Gastrocnemius medialis (tissue), 4 donors: ENCODE results near the gene SNTG2. TPM values are rescaled to one million over a fixed set of nuclear protein-coding genes. Genes with fewer than 3 reads are reported as not detected.
"Not testable (repeated sequence)": the region's sequence is repeated elsewhere in the genome, so short reads cannot be mapped to it uniquely, and the experiment has no call there.

Experiments
- ATAC-seq, 2 donors: fragments of 150-250 bp; one replicate each; pipeline ENCODE4 v1.9.1; 2016
- DNase-seq, 2 donors: peaks; one replicate each; pipeline ENCODE4 v3.0.0-alpha.2; 2019
- H3K27ac ChIP-seq, 4 donors: fragments of 200-600 bp; sonication (generic); 1 replicate in 1 of 4; 2 replicates in 3 of 4; pipeline ENCODE4 v1.5.1; 2016 to 2018; ENCODE audit warnings: mild to moderate bottlenecking in 2 of 4, moderate library complexity in 1 of 4
- H3K27me3 ChIP-seq, 3 donors: fragments of 200-600 bp; sonication (generic) in 2 of 3; 1 replicate in 1 of 3; 2 replicates in 2 of 3; pipeline versions ENCODE4 v1.5.1 to v1.6.0; 2016 to 2019; ENCODE audit warnings: mild to moderate bottlenecking in 1 of 3, moderate library complexity in 1 of 3
- H3K36me3 ChIP-seq, 2 donors: fragments of 200-600 bp; sonication (generic) in 1 of 2; one replicate each; pipeline ENCODE4 v1.5.1; 2017 to 2018
- H3K4me1 ChIP-seq, 2 donors: fragments of 200-600 bp; sonication (generic) in 1 of 2; one replicate each; pipeline ENCODE4 v1.5.1; 2016 to 2017; ENCODE audit warnings: mild to moderate bottlenecking in 2 of 2
- H3K4me3 ChIP-seq, 4 donors: fragments of 200-600 bp; sonication (generic) in 3 of 4; 1 replicate in 1 of 4; 2 replicates in 3 of 4; pipeline ENCODE4 v1.5.1; 2016 to 2019; ENCODE audit warnings: mild to moderate bottlenecking in 2 of 4
- H3K9me3 ChIP-seq, 3 donors: fragments of 200-600 bp; sonication (generic) in 2 of 3; 1 replicate in 1 of 3; 2 replicates in 2 of 3; pipeline ENCODE4 v1.5.1; 2016 to 2019
- CTCF ChIP-seq, 5 experiments: fragments of 450-650 bp in 3 of 5; fragments of 200-600 bp in 2 of 5; sonication (generic) in 2 of 5; IDR thresholded peaks in 4 of 5; conservative IDR thresholded peaks in 1 of 5; 1 replicate in 4 of 5; 2 replicates in 1 of 5; pipeline ENCODE4 v1.5.1; 2016 to 2019; ENCODE audit warnings: antibody characterized with exemption in 5 of 5, mild to moderate bottlenecking in 3 of 5, moderate library complexity in 3 of 5
- POLR2A ChIP-seq, 2 donors: fragments of 450-650 bp; IDR thresholded peaks; one replicate each; pipeline ENCODE4 v1.6.1; 2017; ENCODE audit warnings: antibody characterized with exemption in 2 of 2, mild to moderate bottlenecking in 2 of 2, moderate library complexity in 2 of 2
- in situ Hi-C, 4 donors: fragments of 200-750 bp; cut with MboI; loops; one replicate each; pipeline versions ENCODE4 v1.15.0 to v1.8.0; 2017; ENCODE audit warnings: low sequenced_read_pairs in 4 of 4
- intact Hi-C: fragments of 100-400 bp; cut with DNase I; formaldehyde crosslinking; loops from one replicate; pipeline ENCODE4 v1.15.1; 2023; ENCODE audit warnings: low total_unique reads
- total RNA-seq, 4 donors: library from RNA; depleted of rRNA; stranded (reverse); fragments of >200 nt; gene quantifications; one replicate each; pipeline versions ENCODE4 v1.1.0 to v1.2.3, GENCODE V29; 2016

Gene SNTG2
- total RNA-seq, 4 donors from 2014 or later, result 0.55 to 1.0 (median 0.92) TPM; not detected in 1

GRCh38 chr2:1407950-1408675, 457.5 kb downstream of the SNTG2 start:
- Histone ChIP-seq H3K27me3 (no peaks in the 10 kb centered on the region), H3K4me1 (no peaks in the 10 kb centered on the region), H3K27ac (no peak overlapping the region), H3K4me3 (no peak overlapping the region), H3K36me3 (no peaks in the 10 kb centered on the region), H3K9me3 (no peaks in the 10 kb centered on the region)
- intact Hi-C loops (no loop called here), in situ Hi-C loops (no loop called here)
- TF ChIP-seq CTCF (IDR thresholded peaks at IDR 0.05 in 4 of 5, conservative IDR thresholded peaks at IDR 0.05 in 1 of 5) (no peak), POLR2A (IDR thresholded peaks at IDR 0.05) (no peak)
- DNase-seq (no peak), ATAC-seq (no peak)

- Histone ChIP-seq H3K27ac (no peak within 1 kb of the TSS), H3K36me3 (no peaks in the 10 kb centered on the region), H3K4me3 (no peak within 1 kb of the TSS), H3K27me3 (no peaks in the 10 kb centered on the region), H3K9me3 (no peaks in the 10 kb centered on the region), H3K4me1 (no peaks in the 10 kb centered on the region)
- in situ Hi-C loops, result no loop called here
- ATAC-seq (no peak), DNase-seq (no peak)
- TF ChIP-seq POLR2A (IDR thresholded peaks at IDR 0.05) (no peak), CTCF (IDR thresholded peaks at IDR 0.05 in 4 of 5, conservative IDR thresholded peaks at IDR 0.05 in 1 of 5) (no peak)
- intact Hi-C loops, result no loop called here
Observed at GRCh38 chr2:1413156-1413710, 462.6 kb downstream of the SNTG2 start, which contains the start of gene TPO. TSS of gene TPO (plus strand) at chr2:1413463. CDS start at chr2:1414409, 946 bp downstream.

- intact Hi-C loops, result no loop called here
- H3K27me3 ChIP-seq, result no peaks in the 10 kb centered on the region
- in situ Hi-C loops, result no loop called here
- H3K4me1 ChIP-seq, result no peaks in the 10 kb centered on the region
- no peak overlapping the region for H3K4me3 ChIP-seq
- H3K9me3 ChIP-seq, result no peaks in the 10 kb centered on the region
- TF ChIP-seq CTCF (IDR thresholded peaks at IDR 0.05 in 4 of 5, conservative IDR thresholded peaks at IDR 0.05 in 1 of 5) (no peak), POLR2A (IDR thresholded peaks at IDR 0.05) (no peak)
- H3K27ac ChIP-seq, result no peak overlapping the region
- no peaks in the 10 kb centered on the region for H3K36me3 ChIP-seq
- ATAC-seq (no peak), DNase-seq (no peak)
Observed at GRCh38 chr2:1414121-1414520, 463.5 kb downstream of the SNTG2 start.

GRCh38 chr2:1414901-1415300, 464.3 kb downstream of the SNTG2 start:
- intact Hi-C loops, H3K9me3 ChIP-seq, H3K27ac ChIP-seq, in situ Hi-C loops, ATAC-seq, DNase-seq, H3K4me3 ChIP-seq, H3K4me1 ChIP-seq, H3K36me3 ChIP-seq, H3K27me3 ChIP-seq: not testable (repeated sequence)

GRCh38 chr2:1415501-1415900, 464.9 kb downstream of the SNTG2 start:
- intact Hi-C loops, result no loop called here
- no peaks in the 10 kb centered on the region for H3K9me3 ChIP-seq
- no peak overlapping the region for H3K27ac ChIP-seq
- in situ Hi-C loops, result no loop called here
- H3K27me3 ChIP-seq, result no peaks in the 10 kb centered on the region
- no peaks in the 10 kb centered on the region for H3K36me3 ChIP-seq
- no peaks in the 10 kb centered on the region for H3K4me1 ChIP-seq
- no peak for DNase-seq
- TF ChIP-seq CTCF (IDR thresholded peaks at IDR 0.05 in 4 of 5, conservative IDR thresholded peaks at IDR 0.05 in 1 of 5) (no peak), POLR2A (IDR thresholded peaks at IDR 0.05) (no peak)
- ATAC-seq, result no peak
- H3K4me3 ChIP-seq, result no peak overlapping the region
